Measurements from ENCODE around the gene ASPSCR1. TPM values are rescaled to one million over a fixed set of nuclear protein-coding genes. Genes with fewer than 3 reads are reported as not detected.
A peak's percentile ranks its signal among the peaks of the same experiment; 100 is the strongest.

The ASPSCR1 gene
- total and polyA plus RNA-seq, 10 of the 15 experiments (the other 5 are each of a cell fraction or from before 2014, with no cell fraction given) = 1.5 to 48.4 (median 25.4) TPM

DNA sequence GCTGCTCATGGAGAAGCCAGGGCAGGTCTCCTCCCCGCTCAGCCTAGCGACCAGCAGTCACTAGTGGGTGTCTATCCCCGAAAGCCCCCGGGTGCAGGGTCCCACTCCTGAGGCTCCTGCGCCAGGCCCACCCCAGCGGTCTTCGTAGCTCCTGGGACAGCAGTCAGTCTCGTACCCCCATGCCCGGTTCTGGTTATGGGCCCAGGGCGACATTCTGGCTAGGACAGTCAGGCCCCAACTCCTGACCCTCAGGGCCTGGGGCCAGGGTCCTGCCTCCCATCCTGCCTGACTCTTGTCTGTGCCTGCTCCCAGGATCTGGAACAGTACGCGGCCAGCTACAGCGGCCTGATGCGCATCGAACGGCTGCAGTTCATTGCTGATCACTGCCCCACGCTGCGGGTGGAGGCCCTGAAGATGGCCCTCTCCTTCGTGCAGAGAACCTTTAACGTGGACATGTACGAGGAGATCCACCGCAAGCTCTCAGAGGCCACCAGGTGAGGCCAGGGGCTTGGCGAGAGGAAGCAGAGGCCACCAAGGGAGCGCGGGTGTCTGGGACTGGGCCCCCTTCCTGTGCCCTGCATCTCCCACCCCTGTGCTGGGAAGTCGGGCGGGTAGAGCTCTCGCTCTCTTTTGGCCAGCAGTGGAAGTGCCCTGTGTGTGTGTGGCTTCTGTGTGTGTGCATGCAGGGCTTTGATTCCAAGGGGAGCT lies 76.3 kb downstream of the ASPSCR1 start:
- Histone ChIP-seq H3K4me1 (ENCODE audit: control insufficient read depth, insufficient read depth, low read length) (peaks cover 4% of the 10 kb centered on the region), H3K79me2 (ENCODE audit: control insufficient read depth, insufficient read depth, low read length) (peaks cover 14% of the 10 kb centered on the region), H3K9ac (ENCODE audit: control insufficient read depth, insufficient read depth, low read length) (no peak overlapping the region), H3K4me2 (ENCODE audit: control insufficient read depth, insufficient read depth) (peak overlapping the region; percentile 64; the same call in 1 of the 2 replicates), H3K9me3 (replicated peaks; ENCODE audit: control insufficient read depth, insufficient read depth, low read length) (no peaks in the 10 kb centered on the region), H3K4me3 (no peak overlapping the region), H2AFZ (ENCODE audit: control insufficient read depth, low read depth, low read length) (no peak overlapping the region), H3K27me3 (replicated peaks in 1 of 2; ENCODE audit: control insufficient read depth in 2 of 2, insufficient read depth in 2 of 2, low read length in 1 of 2) (no peaks in the 10 kb centered on the region), H3K36me3 (ENCODE audit: control insufficient read depth in 2 of 2, insufficient read depth in 2 of 2, low read length in 1 of 2) (peaks cover 0 to 17% of the 10 kb centered on the region in 2 experiments), H4K20me1 (ENCODE audit: control insufficient read depth, insufficient read depth) (no peaks in the 10 kb centered on the region), H3K27ac (ENCODE audit: control insufficient read depth, insufficient read depth) (no peak overlapping the region)
- BruUV-seq (replicated peaks) = no TSS peak
- DNase-seq (ENCODE audit: low read depth, low spot score) (no peak), ATAC-seq (no peak), FAIRE-seq (no peak)
- TF ChIP-seq, protein P1, sequence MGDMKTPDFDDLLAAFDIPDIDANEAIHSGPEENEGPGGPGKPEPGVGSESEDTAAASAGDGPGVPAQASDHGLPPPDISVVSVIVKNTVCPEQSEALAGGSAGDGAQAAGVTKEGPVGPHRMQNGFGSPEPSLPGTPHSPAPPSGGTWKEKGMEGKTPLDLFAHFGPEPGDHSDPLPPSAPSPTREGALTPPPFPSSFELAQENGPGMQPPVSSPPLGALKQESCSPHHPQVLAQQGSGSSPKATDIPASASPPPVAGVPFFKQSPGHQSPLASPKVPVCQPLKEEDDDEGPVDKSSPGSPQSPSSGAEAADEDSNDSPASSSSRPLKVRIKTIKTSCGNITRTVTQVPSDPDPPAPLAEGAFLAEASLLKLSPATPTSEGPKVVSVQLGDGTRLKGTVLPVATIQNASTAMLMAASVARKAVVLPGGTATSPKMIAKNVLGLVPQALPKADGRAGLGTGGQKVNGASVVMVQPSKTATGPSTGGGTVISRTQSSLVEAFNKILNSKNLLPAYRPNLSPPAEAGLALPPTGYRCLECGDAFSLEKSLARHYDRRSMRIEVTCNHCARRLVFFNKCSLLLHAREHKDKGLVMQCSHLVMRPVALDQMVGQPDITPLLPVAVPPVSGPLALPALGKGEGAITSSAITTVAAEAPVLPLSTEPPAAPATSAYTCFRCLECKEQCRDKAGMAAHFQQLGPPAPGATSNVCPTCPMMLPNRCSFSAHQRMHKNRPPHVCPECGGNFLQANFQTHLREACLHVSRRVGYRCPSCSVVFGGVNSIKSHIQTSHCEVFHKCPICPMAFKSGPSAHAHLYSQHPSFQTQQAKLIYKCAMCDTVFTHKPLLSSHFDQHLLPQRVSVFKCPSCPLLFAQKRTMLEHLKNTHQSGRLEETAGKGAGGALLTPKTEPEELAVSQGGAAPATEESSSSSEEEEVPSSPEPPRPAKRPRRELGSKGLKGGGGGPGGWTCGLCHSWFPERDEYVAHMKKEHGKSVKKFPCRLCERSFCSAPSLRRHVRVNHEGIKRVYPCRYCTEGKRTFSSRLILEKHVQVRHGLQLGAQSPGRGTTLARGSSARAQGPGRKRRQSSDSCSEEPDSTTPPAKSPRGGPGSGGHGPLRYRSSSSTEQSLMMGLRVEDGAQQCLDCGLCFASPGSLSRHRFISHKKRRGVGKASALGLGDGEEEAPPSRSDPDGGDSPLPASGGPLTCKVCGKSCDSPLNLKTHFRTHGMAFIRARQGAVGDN (IDR thresholded peaks at IDR 0.05) = no peak
- TF ChIP-seq RB1 (IDR thresholded peaks at IDR 0.05; ENCODE audit: borderline replicate concordance) (no peak), ATF7 (IDR thresholded peaks at IDR 0.05; ENCODE audit: low read depth) (no peak), POLR2AphosphoS2 (IDR thresholded peaks at IDR 0.05; ENCODE audit: low read depth, low read length) (no peak), SMARCA5 (IDR thresholded peaks at IDR 0.05) (no peak), POLR2A (IDR thresholded peaks at IDR 0.05; ENCODE audit: low read depth, low read length) (peak; percentile 11; the same call in 1 of the 2 replicates), EGR1 (IDR thresholded peaks at IDR 0.05; ENCODE audit: borderline replicate concordance in 1 of 2, low read depth in 2 of 2, low read length in 2 of 2) (no peak)
- TF ChIP-seq, protein P2, sequence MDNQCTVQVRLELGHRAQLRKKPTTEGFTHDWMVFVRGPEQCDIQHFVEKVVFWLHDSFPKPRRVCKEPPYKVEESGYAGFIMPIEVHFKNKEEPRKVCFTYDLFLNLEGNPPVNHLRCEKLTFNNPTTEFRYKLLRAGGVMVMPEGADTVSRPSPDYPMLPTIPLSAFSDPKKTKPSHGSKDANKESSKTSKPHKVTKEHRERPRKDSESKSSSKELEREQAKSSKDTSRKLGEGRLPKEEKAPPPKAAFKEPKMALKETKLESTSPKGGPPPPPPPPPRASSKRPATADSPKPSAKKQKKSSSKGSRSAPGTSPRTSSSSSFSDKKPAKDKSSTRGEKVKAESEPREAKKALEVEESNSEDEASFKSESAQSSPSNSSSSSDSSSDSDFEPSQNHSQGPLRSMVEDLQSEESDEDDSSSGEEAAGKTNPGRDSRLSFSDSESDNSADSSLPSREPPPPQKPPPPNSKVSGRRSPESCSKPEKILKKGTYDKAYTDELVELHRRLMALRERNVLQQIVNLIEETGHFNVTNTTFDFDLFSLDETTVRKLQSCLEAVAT (IDR thresholded peaks at IDR 0.05) = no peak
- ChIA-PET POLR2A (interaction anchor here (0.5 to 2.4 kb wide), 3 partner anchors 11 to 17 kb away, joined by 3 to 6 read pairs (median 3); partner anchors contain the start of gene DCXR), RAD21 (ENCODE audit: unreplicated experiment) (no interaction called here), CTCF (no interaction called here), SMC1A (ENCODE audit: uncharacterized antibody, unreplicated experiment) (no interaction called here)
- 90% methylated on average over 28 of the region's 28 CpGs for WGBS (ENCODE audit: insufficient coverage, insufficient replicate concordance, low lambda C conversion rate, missing lambda C conversion rate)
- intact Hi-C loops (cut with micrococcal nuclease; ENCODE audit: unreplicated experiment) = loop anchor here (5.0 kb wide), 1 partner anchor 44 kb away; the partner anchor contains the start of gene FASN
- in situ Hi-C loops (cut with MboI) = no loop called here
